Lower leg skin (tissue), 4 donors: ENCODE results near the gene CRACR2B. TPM values are rescaled to one million over a fixed set of nuclear protein-coding genes. Genes with fewer than 3 reads are reported as not detected.
A peak's percentile ranks its signal among the peaks of the same experiment; 100 is the strongest.

ENCODE experiments used
- DNase-seq, 2 donors: peaks; one replicate each; pipeline ENCODE4 v3.0.0-alpha.2; 2019; ENCODE audit warnings: low spot score in 2 of 2
- H3K4me3 ChIP-seq: fragments of 200-600 bp; sonication (generic); 2 replicates; pipeline ENCODE4 v1.5.1; 2017; ENCODE audit warnings: mild to moderate bottlenecking, low read depth; ENCODE audit not compliant: poor library complexity, severe bottlenecking
- POLR2A ChIP-seq, 2 donors: fragments of 450-650 bp; IDR thresholded peaks; one replicate each; pipeline ENCODE4 v1.6.1; 2016 to 2017; ENCODE audit warnings: antibody characterized with exemption in 2 of 2, mild to moderate bottlenecking in 1 of 2, moderate library complexity in 1 of 2
- WGBS, 2 donors: methylation state at CpG; one replicate each; pipeline ENCODE4 v1.1.5; 2018; 5-methylcytosine and 5-hydroxymethylcytosine counted together
- intact Hi-C: fragments of 100-400 bp; cut with DNase I; formaldehyde crosslinking; loops from one replicate; pipeline ENCODE4 v1.15.0; 2023; ENCODE audit warnings: low total_unique reads
- total RNA-seq, 4 donors: library from RNA; depleted of rRNA; stranded (reverse); fragments of >200 nt; gene quantifications; one replicate each; pipeline ENCODE4 v1.1.0, GENCODE V29; 2016
- TF ChIP-seq, protein P1 (sequence below), 3 donors: fragments of 450-650 bp; IDR thresholded peaks; one replicate each; pipeline ENCODE4 v1.5.1; 2016; ENCODE audit warnings: antibody characterized with exemption in 3 of 3, mild to moderate bottlenecking in 3 of 3, moderate library complexity in 2 of 3

CRACR2B gene
- total RNA-seq, 4 donors from 2014 or later: 14.5 to 47.9 (median 32.3) TPM

DNA sequence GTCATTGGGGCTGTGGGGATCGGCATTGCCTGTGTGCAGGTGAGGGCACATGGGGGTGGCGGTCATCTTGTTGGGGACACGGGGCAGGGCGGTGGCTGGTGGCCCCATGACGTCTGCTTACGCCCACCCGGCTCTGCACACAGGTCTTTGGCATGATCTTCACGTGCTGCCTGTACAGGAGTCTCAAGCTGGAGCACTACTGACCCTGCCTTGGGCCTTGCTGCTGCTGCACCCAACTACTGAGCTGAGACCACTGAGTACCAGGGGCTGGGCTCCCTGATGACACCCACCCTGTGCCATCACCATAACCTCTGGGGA, 10.2 kb downstream of the CRACR2B start:
- intact Hi-C loops: no loop called here
- no peak overlapping the region for H3K4me3 ChIP-seq
- WGBS, 2 donors: 61 to 100% methylated on average over 1 to 5 of the region's 8 CpGs

DNA sequence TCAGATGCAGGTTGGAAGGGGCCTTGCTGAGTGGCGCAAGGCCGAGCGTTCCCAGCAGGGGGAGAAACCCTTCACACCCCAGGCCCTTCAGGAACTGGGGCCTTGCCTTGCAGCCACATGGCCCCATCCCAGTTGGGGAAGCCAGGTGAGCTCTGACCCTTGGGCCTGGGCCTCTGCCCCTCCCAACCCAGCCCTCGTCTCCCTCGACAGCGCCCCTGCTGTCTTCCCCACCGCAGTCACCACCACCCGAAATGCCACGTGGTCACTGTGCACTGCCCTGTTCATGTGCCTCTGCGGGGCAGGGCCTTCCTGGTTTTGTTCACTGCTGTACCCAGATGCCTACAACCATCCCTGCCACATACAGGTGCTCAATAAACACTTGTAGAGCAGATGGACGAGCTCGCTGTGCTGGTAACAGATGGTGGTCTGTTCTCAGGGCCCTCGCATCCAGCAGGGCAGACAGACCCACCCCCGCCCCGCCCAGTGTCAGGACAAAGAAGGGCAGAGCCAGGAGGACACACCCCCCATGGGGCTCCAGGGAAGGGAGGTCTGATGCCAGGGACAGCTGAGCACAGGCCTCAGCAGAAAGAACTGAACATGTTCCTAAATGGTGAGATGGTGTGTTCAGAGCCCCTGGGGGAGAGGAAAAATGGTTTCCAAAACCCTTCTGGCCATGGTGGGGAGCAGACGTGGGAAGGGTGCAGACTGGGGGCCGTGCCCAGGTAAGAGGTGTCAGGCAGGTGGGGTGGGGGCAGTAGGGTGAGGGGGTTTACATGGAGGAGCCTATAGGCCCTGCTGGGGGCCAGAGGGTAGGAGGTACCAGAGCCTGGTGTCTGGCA, 10.9 kb downstream of the CRACR2B start:
- WGBS, 2 donors: 40 to 45% methylated on average over 17 of the region's 17 CpGs
- DNase-seq: no peak

More for the DNA sequence above, 10.2 kb downstream of the CRACR2B start:
- no peak for TF ChIP-seq POLR2A (IDR thresholded peaks at IDR 0.05)
- TF ChIP-seq, protein P1, sequence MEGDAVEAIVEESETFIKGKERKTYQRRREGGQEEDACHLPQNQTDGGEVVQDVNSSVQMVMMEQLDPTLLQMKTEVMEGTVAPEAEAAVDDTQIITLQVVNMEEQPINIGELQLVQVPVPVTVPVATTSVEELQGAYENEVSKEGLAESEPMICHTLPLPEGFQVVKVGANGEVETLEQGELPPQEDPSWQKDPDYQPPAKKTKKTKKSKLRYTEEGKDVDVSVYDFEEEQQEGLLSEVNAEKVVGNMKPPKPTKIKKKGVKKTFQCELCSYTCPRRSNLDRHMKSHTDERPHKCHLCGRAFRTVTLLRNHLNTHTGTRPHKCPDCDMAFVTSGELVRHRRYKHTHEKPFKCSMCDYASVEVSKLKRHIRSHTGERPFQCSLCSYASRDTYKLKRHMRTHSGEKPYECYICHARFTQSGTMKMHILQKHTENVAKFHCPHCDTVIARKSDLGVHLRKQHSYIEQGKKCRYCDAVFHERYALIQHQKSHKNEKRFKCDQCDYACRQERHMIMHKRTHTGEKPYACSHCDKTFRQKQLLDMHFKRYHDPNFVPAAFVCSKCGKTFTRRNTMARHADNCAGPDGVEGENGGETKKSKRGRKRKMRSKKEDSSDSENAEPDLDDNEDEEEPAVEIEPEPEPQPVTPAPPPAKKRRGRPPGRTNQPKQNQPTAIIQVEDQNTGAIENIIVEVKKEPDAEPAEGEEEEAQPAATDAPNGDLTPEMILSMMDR (IDR thresholded peaks at IDR 0.05): no peak
- no peak for DNase-seq

DNA sequence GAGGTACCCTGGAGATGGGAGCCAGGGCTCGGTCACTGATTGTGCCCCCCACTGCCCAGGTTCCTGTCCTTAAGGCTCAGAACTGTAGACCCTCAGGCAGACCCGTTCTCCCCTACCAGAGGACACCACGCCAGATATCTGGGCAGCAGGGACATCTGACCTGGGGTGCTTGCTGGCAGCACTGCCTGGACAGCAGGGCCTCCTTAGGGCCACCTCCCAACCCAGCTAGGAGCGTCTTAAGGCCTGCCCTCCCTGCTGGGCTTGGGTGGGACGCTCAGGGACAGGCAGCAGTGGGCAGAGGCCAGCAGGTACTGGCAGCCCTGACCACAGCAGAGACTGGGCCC, 11.5 kb downstream of the CRACR2B start:
- TF ChIP-seq, protein P1 (IDR thresholded peaks at IDR 0.05): no peak
- no peak for TF ChIP-seq POLR2A (IDR thresholded peaks at IDR 0.05)
- 71 to 79% methylated on average over 4 to 5 of the region's 5 CpGs for WGBS, 2 donors
- intact Hi-C loops: no loop called here

More for the DNA sequence above, 10.9 kb downstream of the CRACR2B start:
- TF ChIP-seq, protein P1 (IDR thresholded peaks at IDR 0.05): peak in 1 of 3 donors; percentile 13
- TF ChIP-seq POLR2A (IDR thresholded peaks at IDR 0.05): no peak
- intact Hi-C loops: no loop called here
- H3K4me3 ChIP-seq: no peak overlapping the region

DNA sequence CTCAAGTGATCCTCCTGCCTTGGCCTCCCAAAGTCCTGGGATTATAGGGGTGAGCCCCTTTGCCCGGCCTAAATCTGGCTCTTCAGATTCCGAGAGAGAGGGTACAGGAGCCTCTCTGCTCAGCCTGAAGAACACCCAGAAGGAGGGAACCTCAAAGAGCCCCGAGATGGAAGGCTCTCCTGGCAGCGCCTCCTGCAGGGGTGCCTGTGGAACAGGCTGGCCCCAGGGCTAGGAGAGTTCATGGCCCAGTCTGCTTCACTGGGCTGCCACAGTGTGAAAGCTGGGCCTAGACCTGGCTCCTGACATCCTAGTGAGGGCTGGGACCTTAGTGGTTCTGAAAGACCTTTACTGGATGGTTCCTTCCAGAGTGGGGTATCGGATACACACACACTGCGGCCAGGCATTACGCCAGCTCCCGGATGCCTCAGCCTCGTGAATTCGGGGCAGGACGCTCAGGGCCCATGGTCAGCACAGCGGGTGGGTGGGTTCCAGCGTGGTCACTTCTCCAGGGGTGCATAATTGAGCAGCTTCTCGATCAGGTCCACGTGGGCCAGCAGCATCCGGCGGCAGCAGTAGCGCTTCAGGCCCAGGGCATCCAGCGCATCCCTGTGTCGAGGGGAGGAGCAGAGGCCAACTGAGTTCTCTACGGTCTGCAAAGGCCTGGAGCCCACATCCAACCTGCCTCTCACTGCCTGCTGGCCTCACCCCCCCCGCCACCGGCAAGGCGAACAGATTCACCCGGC, 12.3 kb downstream of the CRACR2B start:
- no peak overlapping the region for H3K4me3 ChIP-seq
- TF ChIP-seq POLR2A (IDR thresholded peaks at IDR 0.05): no peak
- TF ChIP-seq, protein P1 (IDR thresholded peaks at IDR 0.05): no peak
- no peak for DNase-seq
- WGBS, 2 donors: 51 to 61% methylated on average over 10 to 24 of the region's 25 CpGs
- intact Hi-C loops: loop anchor here (5.0 kb wide), 1 partner anchor 212 kb away; no protein-coding TSS in a partner anchor

More for the DNA sequence above, 11.5 kb downstream of the CRACR2B start:
- no peak overlapping the region for H3K4me3 ChIP-seq
- DNase-seq: no peak

DNA sequence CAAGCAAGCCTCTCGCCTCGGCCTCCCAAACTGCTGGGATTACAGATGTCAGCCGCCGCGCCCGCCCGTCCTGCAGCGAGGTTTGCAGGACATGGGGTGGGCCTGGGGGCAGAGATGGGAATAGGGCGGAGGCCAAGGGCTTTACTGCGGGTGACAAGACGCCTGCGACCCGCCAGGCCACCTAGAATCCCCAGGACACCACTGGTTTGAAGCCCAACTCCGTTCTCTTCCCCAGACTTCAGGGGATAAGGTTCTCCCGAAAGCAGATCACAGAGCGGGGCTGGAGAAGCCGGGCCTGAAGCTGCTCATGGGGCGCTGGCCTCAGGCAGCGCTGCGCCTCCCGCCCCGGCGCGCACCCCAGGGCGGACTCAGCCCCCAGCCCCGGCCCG, 14.3 kb downstream of the CRACR2B start:
- WGBS, 2 donors: 1% methylated on average over 14 of the region's 27 CpGs
- TF ChIP-seq POLR2A (IDR thresholded peaks at IDR 0.05): no peak
- DNase-seq: no peak
- intact Hi-C loops: loop anchor here (5.0 kb wide), 1 partner anchor 210 kb away; no protein-coding TSS in a partner anchor
- H3K4me3 ChIP-seq: peak overlapping the region; percentile 97

DNA sequence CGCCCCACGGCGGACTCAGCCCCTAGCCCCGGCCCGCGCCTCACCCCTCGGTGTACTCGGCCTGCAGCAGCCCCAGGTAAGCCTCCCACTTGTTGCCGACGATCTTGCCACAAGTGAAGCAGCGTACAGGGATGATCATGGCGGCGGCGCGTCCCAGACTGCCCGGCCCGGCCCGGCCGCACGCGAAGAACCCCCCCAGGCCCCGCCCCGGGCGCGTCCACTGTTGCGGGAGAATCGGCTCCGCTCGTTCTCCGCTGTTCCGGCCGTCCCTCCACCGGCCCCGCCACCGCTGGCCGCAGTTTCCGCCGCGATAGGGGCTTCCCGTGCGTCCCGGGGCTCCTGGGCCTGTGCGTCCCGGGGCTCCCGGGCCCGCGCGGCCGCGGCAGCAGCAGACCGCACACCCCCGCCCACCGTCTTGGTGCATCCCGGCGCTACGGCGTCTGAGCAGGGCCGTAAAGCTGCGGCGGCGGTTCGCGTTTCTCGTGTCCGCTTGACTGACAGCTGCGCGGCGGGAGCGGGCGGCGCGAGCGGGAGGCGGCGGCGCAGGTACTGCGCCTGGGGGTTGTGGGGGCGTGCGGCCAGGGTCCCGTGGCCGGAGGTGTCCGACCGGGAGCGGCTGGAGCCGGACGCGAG, 14.8 kb downstream of the CRACR2B start, which contains the start of the genes POLR2L and TSPAN4:
Gene POLR2L (minus strand): TSS at position 160 of the 633 bp plus-strand sequence. CDS start 21 bp downstream, at position 139.
Gene TSPAN4 (plus strand): TSS at position 483 of the 633 bp plus-strand sequence. CDS start 7,453 bp downstream, outside the sequence.
- TF ChIP-seq POLR2A (IDR thresholded peaks at IDR 0.05): peak in 1 of 2 donors; percentile 68
- TF ChIP-seq, protein P1 (IDR thresholded peaks at IDR 0.05): no peak
- 1 to 2% methylated on average over 10 to 25 of the region's 87 CpGs for WGBS, 2 donors
- intact Hi-C loops: loop anchor here (5.0 kb wide), 1 partner anchor 210 kb away; no protein-coding TSS in a partner anchor
- DNase-seq: peak; percentile 87 to 98
- H3K4me3 ChIP-seq: peak within 1 kb of the TSS; percentile 97
